WI38 (cell line): ENCODE measurements around the gene CYP8B1.

Source experiments
- H3K4me3 ChIP-seq: 2 replicates; pipeline ENCODE4 v1.5.1; 2011; ENCODE audit warnings: low read depth, mild to moderate bottlenecking, control low read depth, low read length
- CTCF ChIP-seq: IDR thresholded peaks from 2 replicates; pipeline ENCODE4 v1.5.1; 2012; ENCODE audit warnings: low read depth, mild to moderate bottlenecking, control low read depth, low read length

CYP8B1 gene

GRCh38 chr3:42876401-42876800, 722 bp upstream of the CYP8B1 start:
- no peak for TF ChIP-seq CTCF
- no peak overlapping the region for H3K4me3 ChIP-seq

- no peak for TF ChIP-seq CTCF
- H3K4me3 ChIP-seq, result no peak overlapping the region
Measured at GRCh38 chr3:42874749-42875148, 930 bp downstream of the CYP8B1 start.

- no peak for TF ChIP-seq CTCF
- H3K4me3 ChIP-seq, result no peak overlapping the region
Measured at GRCh38 chr3:42873221-42873982, 2.3 kb downstream of the CYP8B1 start.

GRCh38 chr3:42872718-42873117, 3.0 kb downstream of the CYP8B1 start:
- H3K4me3 ChIP-seq, result no peak overlapping the region
- TF ChIP-seq CTCF, result no peak

GRCh38 chr3:42871592-42872196, 4.0 kb downstream of the CYP8B1 start:
- no peak for TF ChIP-seq CTCF
- no peak overlapping the region for H3K4me3 ChIP-seq

GRCh38 chr3:42868841-42869240, 6.8 kb downstream of the CYP8B1 start:
- H3K4me3 ChIP-seq, result no peak overlapping the region
- TF ChIP-seq CTCF, result no peak

GRCh38 chr3:42867138-42867537, 8.5 kb downstream of the CYP8B1 start:
- no peak for TF ChIP-seq CTCF

More at GRCh38 chr3:42867138-42867537, 8.5 kb downstream of the CYP8B1 start:
- no peak overlapping the region for H3K4me3 ChIP-seq
